B cell (primary cell): ENCODE data around the gene JADE2. TPM values are rescaled to one million over a fixed set of nuclear protein-coding genes. Genes with fewer than 3 reads are reported as not detected.

Source experiments
- ATAC-seq: fragments of 200-7000 bp; cut with Tn5 transposase; one replicate; pipeline ENCODE4 v1.10.0; 2021; ENCODE audit warnings: low read depth, mild to moderate bottlenecking, moderate number of reproducible peaks, moderate library complexity
- CTCF ChIA-PET: fragments of 350-600 bp; sonication (Branson Sonifier 250); formaldehyde crosslinking; loops from one replicate; lab custom pipeline; 2021; ENCODE audit warnings: antibody characterized with exemption, inconsistent platforms; lab: Charles Lee
- POLR2A ChIA-PET: fragments of 350-600 bp; sonication (Branson Sonifier 250); formaldehyde crosslinking; loops from one replicate; lab custom pipeline; 2021; ENCODE audit warnings: antibody characterized with exemption; lab: Charles Lee
- DNase-seq: peaks from one replicate; pipeline ENCODE4 v3.0.0; 2013
- H2AFZ ChIP-seq: 2 replicates; pipeline ENCODE4 v1.6.1; 2012; ENCODE audit warnings: mild to moderate bottlenecking, low read depth, low read length; ENCODE audit not compliant: insufficient read depth, poor library complexity, severe bottlenecking
- H3K27ac ChIP-seq, 2 donors: 1 replicate in 1 of 2; 2 replicates in 1 of 2; pipeline ENCODE4 v1.5.1; 2012 to 2013; ENCODE audit warnings: low read length in 2 of 2, mild to moderate bottlenecking in 2 of 2, moderate library complexity in 1 of 2
- H3K27me3 ChIP-seq, 4 experiments: fragments of 200-600 bp in 1 of 4; sonication (generic) in 1 of 4; replicated peaks in 1 of 4; 1 replicate in 2 of 4; 2 replicates in 2 of 4; pipeline versions ENCODE4 v1.6.1 to v1.7.0; 2013 to 2016; ENCODE audit warnings: low read length in 3 of 4, mild to moderate bottlenecking in 2 of 4, mixed read lengths in 1 of 4, moderate library complexity in 1 of 4; ENCODE audit not compliant: insufficient read depth in 4 of 4, control insufficient read depth in 3 of 4; ENCODE audit errors: control extremely low read depth in 1 of 4
- H3K36me3 ChIP-seq, 2 experiments: replicated peaks in 1 of 2; 1 replicate in 1 of 2; 2 replicates in 1 of 2; pipeline versions ENCODE4 v1.6.1 to v1.7.1; 2013; ENCODE audit warnings: low read length in 1 of 2; ENCODE audit not compliant: insufficient read depth in 2 of 2, control insufficient read depth in 1 of 2; ENCODE audit errors: control extremely low read depth in 1 of 2, extremely low read depth in 1 of 2
- H3K4me1 ChIP-seq, 2 donors: fragments of 200-600 bp in 1 of 2; sonication (generic) in 1 of 2; 1 replicate in 1 of 2; 2 replicates in 1 of 2; pipeline versions ENCODE4 v1.5.1 to v1.6.1; 2013 to 2017; ENCODE audit warnings: low read length in 2 of 2; ENCODE audit not compliant: control insufficient read depth in 2 of 2, insufficient read depth in 2 of 2
- H3K4me2 ChIP-seq: replicated peaks from 2 replicates; pipeline ENCODE3; 2012; ENCODE audit warnings: mild to moderate bottlenecking, low read depth, low read length; ENCODE audit not compliant: poor library complexity, severe bottlenecking
- H3K4me3 ChIP-seq, 5 experiments: fragments of 200-600 bp in 1 of 5; sonication (generic) in 1 of 5; 1 replicate in 3 of 5; 2 replicates in 2 of 5; pipeline versions ENCODE4 v1.5.1 to v1.7.0; 2011 to 2016; ENCODE audit warnings: low read length in 4 of 5, mild to moderate bottlenecking in 4 of 5, low read depth in 2 of 5, control low read depth in 1 of 5, moderate library complexity in 1 of 5; ENCODE audit not compliant: insufficient read depth in 1 of 5; ENCODE audit errors: control extremely low read depth in 1 of 5, extremely low read depth in 1 of 5
- H3K79me2 ChIP-seq: fragments of 200-600 bp; sonication (generic); one replicate; pipeline ENCODE4 v1.6.0; 2016; ENCODE audit warnings: low read length; ENCODE audit not compliant: control insufficient read depth, insufficient read depth
- H3K9ac ChIP-seq: fragments of 200-600 bp; sonication (generic); 2 replicates; pipeline ENCODE4 v1.6.1; 2017; ENCODE audit warnings: mild to moderate bottlenecking, low read length, moderate library complexity
- H3K9me3 ChIP-seq, 3 donors: one replicate each; pipeline versions ENCODE4 v1.6.1 to v1.7.1; 2013; ENCODE audit warnings: low read length in 2 of 3; ENCODE audit not compliant: control insufficient read depth in 2 of 3, insufficient read depth in 1 of 3; ENCODE audit errors: control extremely low read depth in 1 of 3
- H4K20me1 ChIP-seq: 2 replicates; pipeline ENCODE4 v1.6.0; 2012; ENCODE audit warnings: mild to moderate bottlenecking, low read length; ENCODE audit not compliant: insufficient read depth, control insufficient read depth, poor library complexity, severe bottlenecking
- H3K27ac Mint-ChIP-seq: one replicate; pipeline ENCODE4 v1.8.0; 2021; ENCODE audit warnings: mixed read lengths
- H3K27me3 Mint-ChIP-seq: one replicate; pipeline ENCODE4 v1.8.0; 2021; ENCODE audit warnings: mixed read lengths
- H3K4me1 Mint-ChIP-seq: one replicate; pipeline ENCODE4 v1.8.0; 2021; ENCODE audit warnings: mixed read lengths
- H3K4me3 Mint-ChIP-seq: one replicate; pipeline ENCODE4 v1.8.0; 2021; ENCODE audit warnings: mixed read lengths
- H3K9me3 Mint-ChIP-seq: one replicate; pipeline ENCODE4 v1.8.0; 2022; ENCODE audit warnings: mixed read lengths; ENCODE audit not compliant: insufficient read depth
- CTCF ChIP-seq: fragments of 200-600 bp; IDR thresholded peaks from one replicate; pipeline ENCODE4 v1.8.0; 2022; ENCODE audit warnings: antibody characterized with exemption, mild to moderate bottlenecking
- EZH2 ChIP-seq: IDR thresholded peaks from 2 replicates; pipeline ENCODE4 v1.6.1; 2012; ENCODE audit warnings: borderline replicate concordance, low read depth, mild to moderate bottlenecking, moderate library complexity, low read length; ENCODE audit not compliant: insufficient read depth, poor library complexity, severe bottlenecking
- WGBS: methylation state at CpG from one replicate; pipeline ENCODE4 v1.1.5; 2013; ENCODE audit warnings: missing lambda C conversion rate; ENCODE audit not compliant: insufficient coverage; 5-methylcytosine and 5-hydroxymethylcytosine counted together
- intact Hi-C: fragments of 100-400 bp; cut with micrococcal nuclease; formaldehyde crosslinking; loops from one replicate; pipeline ENCODE4 v1.10.0; 2022
- polyA plus RNA-seq: library from polyadenylated mRNA; depleted of rRNA; stranded (reverse); fragments of >200 nt; gene quantifications from 2 replicates; pipeline ENCODE4 v1.2.3, GENCODE V29; 2012
- total RNA-seq, 2 donors: library from RNA; stranded (reverse); fragments of 120-200 nt in 1 of 2; gene quantifications; 1 replicate in 1 of 2; 2 replicates in 1 of 2; pipeline versions ENCODE4 v1.2.3 to v1.2.4, GENCODE V29; 2013 to 2022

Gene JADE2
- total and polyA plus RNA-seq, 2 donors (not counting 1 experiment from before 2014, with no cell fraction given) = 80.5 to 247 TPM

DNA sequence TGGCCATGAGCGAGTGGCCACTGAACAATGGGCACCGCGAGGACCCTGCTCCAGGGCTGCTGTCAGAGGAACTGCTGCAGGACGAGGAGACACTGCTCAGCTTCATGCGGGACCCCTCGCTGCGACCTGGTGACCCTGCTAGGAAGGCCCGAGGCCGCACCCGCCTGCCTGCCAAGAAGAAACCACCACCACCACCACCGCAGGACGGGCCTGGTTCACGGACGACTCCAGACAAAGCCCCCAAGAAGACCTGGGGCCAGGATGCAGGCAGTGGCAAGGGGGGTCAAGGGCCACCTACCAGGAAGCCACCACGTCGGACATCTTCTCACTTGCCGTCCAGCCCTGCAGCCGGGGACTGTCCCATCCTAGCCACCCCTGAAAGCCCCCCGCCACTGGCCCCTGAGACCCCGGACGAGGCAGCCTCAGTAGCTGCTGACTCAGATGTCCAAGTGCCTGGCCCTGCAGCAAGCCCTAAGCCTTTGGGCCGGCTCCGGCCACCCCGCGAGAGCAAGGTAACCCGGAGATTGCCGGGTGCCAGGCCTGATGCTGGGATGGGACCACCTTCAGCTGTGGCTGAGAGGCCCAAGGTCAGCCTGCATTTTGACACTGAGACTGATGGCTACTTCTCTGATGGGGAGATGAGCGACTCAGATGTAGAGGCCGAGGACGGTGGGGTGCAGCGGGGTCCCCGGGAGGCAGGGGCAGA is 53.3 kb downstream of the JADE2 start:
- ChIA-PET CTCF (interaction anchor here (0.7 to 3.5 kb wide), 40 partner anchors 8 to 393 kb away, joined by 3 to 30 read pairs (median 5); partner anchors contain the start of genes CDKN2AIPNL, JADE2 and UBE2B), POLR2A (interaction anchor here (1.6 kb wide), 1 partner anchor 54 kb away, joined by 9 read pairs; no protein-coding TSS in a partner anchor)
- peaks cover 10% of the 10 kb centered on the region for H3K4me1 Mint-ChIP-seq
- Histone ChIP-seq H3K27ac (peak overlapping the region in 1 of 2 donors; percentile 4), H3K4me2 (no peak overlapping the region), H3K79me2 (peaks cover 17% of the 10 kb centered on the region), H3K9me3 (no peaks in the 10 kb centered on the region), H3K4me1 (no peaks in the 10 kb centered on the region), H3K4me3 (no peak overlapping the region), H3K9ac (no peak overlapping the region), H3K36me3 (peaks cover 0 to 79% of the 10 kb centered on the region in 2 experiments), H3K27me3 (no peaks in the 10 kb centered on the region), H2AFZ (no peak overlapping the region), H4K20me1 (peaks cover 81% of the 10 kb centered on the region)
- WGBS = 98% methylated on average over 32 of the region's 32 CpGs
- no peak overlapping the region for H3K4me3 Mint-ChIP-seq
- H3K27ac Mint-ChIP-seq = peak overlapping the region; percentile 26
- no peaks in the 10 kb centered on the region for H3K9me3 Mint-ChIP-seq
- intact Hi-C loops = loop anchor here (5.0 kb wide), 1 partner anchor 111 kb away; no protein-coding TSS in a partner anchor
- TF ChIP-seq CTCF (no peak), EZH2 (no peak)
- DNase-seq (no peak), ATAC-seq (no peak)
- H3K27me3 Mint-ChIP-seq = no peaks in the 10 kb centered on the region

DNA sequence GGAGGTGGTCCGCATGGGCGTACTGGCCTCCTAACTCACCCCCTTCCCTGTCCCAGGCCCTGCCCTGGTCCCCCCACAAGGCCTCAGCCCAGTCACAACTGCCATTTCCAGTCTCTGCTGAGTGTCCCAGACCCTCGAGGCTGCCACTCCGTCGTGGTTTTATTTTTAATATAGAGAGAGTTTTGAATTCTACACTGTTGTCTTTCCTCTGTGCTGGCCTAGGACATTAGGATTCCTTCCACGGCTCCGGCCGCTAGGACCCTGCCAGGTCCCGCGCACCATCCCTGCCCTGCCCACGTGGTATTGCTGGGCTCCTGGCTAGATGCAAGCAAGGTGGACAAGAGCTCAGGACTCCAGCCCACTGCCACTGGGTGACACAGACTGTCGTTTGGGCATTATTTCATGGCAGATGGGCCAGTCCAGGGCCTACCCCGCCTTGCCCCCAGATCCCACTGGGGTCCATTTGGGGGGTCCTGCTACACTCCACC is 53.9 kb downstream of the JADE2 start:
- ATAC-seq (no peak), DNase-seq (no peak)
- intact Hi-C loops = loop anchor here (5.0 kb wide), 1 partner anchor 112 kb away; no protein-coding TSS in a partner anchor
- CTCF ChIA-PET = interaction anchor here (1.3 to 3.0 kb wide), 7 partner anchors 13 to 276 kb away, joined by 4 to 10 read pairs (median 6); partner anchors contain the start of gene CDKN2AIPNL
- no peaks in the 10 kb centered on the region for H3K9me3 Mint-ChIP-seq
- H3K9ac ChIP-seq = no peak overlapping the region
- no peak overlapping the region for H3K27ac ChIP-seq
- H4K20me1 ChIP-seq = peaks cover 76% of the 10 kb centered on the region
- no peak overlapping the region for H2AFZ ChIP-seq
- peaks cover 0 to 73% of the 10 kb centered on the region in 2 experiments for H3K36me3 ChIP-seq
- no peaks in the 10 kb centered on the region for H3K27me3 Mint-ChIP-seq
- no peaks in the 10 kb centered on the region for H3K9me3 ChIP-seq
- no peak for TF ChIP-seq EZH2
- no peak for TF ChIP-seq CTCF
- 99% methylated on average over 9 of the region's 13 CpGs for WGBS
- POLR2A ChIA-PET = no interaction called here
- H3K27ac Mint-ChIP-seq = no peak overlapping the region
- no peaks in the 10 kb centered on the region for H3K27me3 ChIP-seq
- H3K4me1 Mint-ChIP-seq = peaks cover 16% of the 10 kb centered on the region
- no peak overlapping the region for H3K4me3 Mint-ChIP-seq
- no peaks in the 10 kb centered on the region for H3K4me1 ChIP-seq
- H3K79me2 ChIP-seq = peaks cover 17% of the 10 kb centered on the region
- H3K4me3 ChIP-seq = no peak overlapping the region
- no peak overlapping the region for H3K4me2 ChIP-seq
